GM12878 (cell line): ENCODE results near the gene HECTD2. TPM values are rescaled to one million over a fixed set of nuclear protein-coding genes. Genes with fewer than 3 reads are reported as not detected.
A peak's percentile ranks its signal among the peaks of the same experiment; 100 is the strongest.

Source experiments
- ATAC-seq: fragments of 200-7000 bp; cut with Tn5 transposase; 3 replicates; pipeline ENCODE4 v1.9.1; 2020; ENCODE audit warnings: mild to moderate bottlenecking, moderate library complexity
- BruUV-seq: library from RNA; stranded (reverse); fragments of 400-500 nt; replicated peaks from 2 replicates; lab custom pipeline; 2021; lab: Mats Ljungman, UMichigan
- CTCF ChIA-PET: fragments of 300-600 bp; sonication (Branson Sonifier 250); formaldehyde crosslinking; extraction: SDS; loops from one replicate; lab custom pipeline; 2021; ENCODE audit warnings: inconsistent platforms; lab: Yijun Ruan, JAX
- POLR2A ChIA-PET: fragments of 350-600 bp; formaldehyde crosslinking; extraction: SDS; loops from one replicate; lab custom pipeline; 2021; ENCODE audit warnings: inconsistent platforms; lab: Charles Lee
- RAD21 ChIA-PET: fragments of 300-600 bp; sonication (Branson Sonifier 250); formaldehyde crosslinking; loops from one replicate; lab custom pipeline; 2023; ENCODE audit warnings: antibody characterized with exemption; ENCODE audit not compliant: unreplicated experiment; lab: Charles Lee
- SMC1A ChIA-PET: fragments of 300-600 bp; sonication (Branson Sonifier 250); formaldehyde crosslinking; loops from one replicate; lab custom pipeline; 2023; ENCODE audit not compliant: unreplicated experiment, uncharacterized antibody; lab: Charles Lee
- DNase-seq: peaks from one replicate; pipeline ENCODE4 v3.0.0-alpha.2; 2011; ENCODE audit warnings: low read depth, low spot score
- FAIRE-seq: peaks from 3 replicates; lab custom pipeline; 2011; peaks lifted over from hg19 to GRCh38; lab: Jason Lieb, UNC
- H2AFZ ChIP-seq: 2 replicates; pipeline ENCODE4 v1.6.0; 2011; ENCODE audit warnings: low read depth, low read length, control low read depth; ENCODE audit not compliant: control insufficient read depth
- H3K27ac ChIP-seq: 2 replicates; pipeline ENCODE4 v1.5.1; 2011; ENCODE audit warnings: control low read depth; ENCODE audit not compliant: control insufficient read depth, insufficient read depth
- H3K27me3 ChIP-seq, 2 experiments: replicated peaks in 1 of 2; 2 replicates each; pipeline versions ENCODE4 v1.6.0 to v1.6.1; 2011; ENCODE audit warnings: low read length in 1 of 2; ENCODE audit not compliant: control insufficient read depth in 2 of 2, insufficient read depth in 2 of 2
- H3K36me3 ChIP-seq, 2 experiments: 2 replicates each; pipeline ENCODE4 v1.5.1; 2011; ENCODE audit warnings: low read length in 1 of 2; ENCODE audit not compliant: control insufficient read depth in 2 of 2, insufficient read depth in 2 of 2
- H3K4me1 ChIP-seq: 2 replicates; pipeline ENCODE4 v1.6.1; 2011; ENCODE audit warnings: mild to moderate bottlenecking, low read length, moderate library complexity, mixed read lengths; ENCODE audit not compliant: control insufficient read depth, insufficient read depth
- H3K4me2 ChIP-seq: 2 replicates; pipeline ENCODE4 v1.6.0; 2011; ENCODE audit warnings: control low read depth; ENCODE audit not compliant: control insufficient read depth, insufficient read depth
- H3K4me3 ChIP-seq: fragments of 200-600 bp; sonication (generic); 2 replicates; pipeline ENCODE4 v1.5.1; 2016
- H3K79me2 ChIP-seq: 2 replicates; pipeline ENCODE4 v1.6.0; 2011; ENCODE audit warnings: low read length; ENCODE audit not compliant: control insufficient read depth, insufficient read depth
- H3K9ac ChIP-seq: 2 replicates; pipeline ENCODE4 v1.8.0; 2011; ENCODE audit warnings: low read length, control low read depth, mixed read lengths; ENCODE audit not compliant: control insufficient read depth, insufficient read depth
- H3K9me3 ChIP-seq: replicated peaks from 3 replicates; pipeline ENCODE4 v1.5.1; 2011; ENCODE audit warnings: mild to moderate bottlenecking, low read length; ENCODE audit not compliant: control insufficient read depth, insufficient read depth
- H4K20me1 ChIP-seq: 2 replicates; pipeline ENCODE4 v1.6.0; 2011; ENCODE audit not compliant: control insufficient read depth, insufficient read depth
- EP300 ChIP-seq, 2 experiments: fragments of 150-350 bp in 1 of 2; IDR thresholded peaks; 2 replicates each; pipeline ENCODE4 v1.6.1; 2011 to 2012; ENCODE audit warnings: low read depth in 2 of 2, low read length in 2 of 2, borderline replicate concordance in 1 of 2, improper control_type of control experiment in 1 of 2, inconsistent platforms in 1 of 2; ENCODE audit not compliant: control insufficient read depth in 1 of 2
- RBBP5 ChIP-seq: fragments of 200-600 bp; sonication (generic); conservative IDR thresholded peaks from 2 replicates; pipeline ENCODE4 v1.6.1; 2016
- SMARCA5 ChIP-seq: fragments of 450-650 bp; IDR thresholded peaks from 2 replicates; pipeline ENCODE4 v1.6.1; 2017; ENCODE audit warnings: mild to moderate bottlenecking
- SPI1 ChIP-seq: IDR thresholded peaks from 2 replicates; pipeline ENCODE4 v1.6.1; 2011; ENCODE audit warnings: low read depth, mild to moderate bottlenecking, low read length, moderate library complexity, borderline replicate concordance; ENCODE audit not compliant: insufficient read depth
- WGBS: methylation state at CpG from one replicate; pipeline ENCODE4 v1.1.6; 2016; ENCODE audit warnings: low lambda C conversion rate; ENCODE audit not compliant: insufficient replicate concordance, insufficient coverage; ENCODE audit errors: missing lambda C conversion rate; 5-methylcytosine and 5-hydroxymethylcytosine counted together
- in situ Hi-C: fragments of 300-500 bp; cut with MboI; formaldehyde crosslinking; loops from 9 replicates; pipeline ENCODE4 v1.14.3; 2018; ENCODE audit warnings: mixed read lengths
- intact Hi-C: fragments of 100-400 bp; cut with micrococcal nuclease; formaldehyde crosslinking; loops from one replicate; pipeline ENCODE4 v1.14.2; 2022; ENCODE audit not compliant: unreplicated experiment
- polyA plus RNA-seq, 11 experiments: library from polyadenylated mRNA; depleted of rRNA in 4 of 11; unstranded in 6 of 11; stranded (reverse) in 5 of 11; fragments of >200 nt; fragmentation: Nextera tagmentation in 4 of 11; fragmentation: Illumina TruSeq in 1 of 11; extraction: Ambion mirVana in 4 of 11; extraction: Trizol in 1 of 11; gene quantifications; 1 replicate in 1 of 11; 2 replicates in 10 of 11; pipeline versions ENCODE4 v1.2.1 to v1.2.3, GENCODE V29; 2011 to 2016; ENCODE audit warnings: inconsistent platforms in 2 of 11, missing spikeins in 2 of 11, low read depth in 1 of 11
- total RNA-seq, 4 experiments: library from RNA; depleted of rRNA in 3 of 4; stranded (reverse); fragments of >200 nt in 3 of 4; fragmentation: Illumina TruSeq in 1 of 4; extraction: Trizol in 1 of 4; gene quantifications; 2 replicates each; pipeline versions ENCODE4 v1.2.1 to v1.2.3, GENCODE V29; 2013 to 2021
- TF ChIP-seq, protein P1 (sequence below): IDR thresholded peaks from 2 replicates; pipeline ENCODE4 v1.6.1; 2012; ENCODE audit warnings: low read depth, low read length, improper control_type of control experiment
- TF ChIP-seq, protein P2 (sequence below): IDR thresholded peaks from 2 replicates; pipeline ENCODE4 v1.6.1; 2011; ENCODE audit warnings: borderline replicate concordance, low read depth, mild to moderate bottlenecking, moderate library complexity, mixed read lengths, low read length; ENCODE audit not compliant: insufficient read depth; ENCODE audit errors: extremely low read length
- TF ChIP-seq, protein P3 (sequence below): fragments of 450-650 bp; IDR thresholded peaks from 2 replicates; pipeline ENCODE4 v1.6.1; 2016; ENCODE audit warnings: mild to moderate bottlenecking, moderate library complexity, borderline replicate concordance

Gene HECTD2
- total and polyA plus RNA-seq, 10 of the 15 experiments (the other 5 are each of a cell fraction or from before 2014, with no cell fraction given): 0.87 to 3.0 (median 1.7) TPM

DNA sequence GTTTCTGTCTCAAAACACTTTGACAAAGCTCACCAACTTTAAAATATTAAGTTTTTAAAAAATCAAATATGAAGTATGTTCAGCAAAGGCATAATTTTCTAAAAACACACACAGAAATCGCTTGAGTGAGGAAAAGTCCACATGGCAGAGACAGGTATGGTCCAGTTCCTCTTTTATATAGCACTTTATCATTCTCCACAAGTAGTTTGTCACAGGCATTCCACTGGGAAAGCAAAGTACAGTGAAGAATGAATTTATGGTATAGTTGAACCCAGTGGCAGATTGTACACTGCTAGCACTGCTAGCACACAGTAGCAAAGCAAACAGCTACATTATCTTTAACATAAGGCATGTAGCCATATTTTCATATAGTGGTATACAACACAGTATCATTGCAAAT lies 102.3 kb downstream of the HECTD2 start:
- no peak overlapping the region for H2AFZ ChIP-seq
- intact Hi-C loops: no loop called here
- TF ChIP-seq SPI1 (peak; percentile 65; the same call in 1 of the 2 replicates), EP300 (IDR thresholded peaks at IDR 0.05; ENCODE audit: borderline replicate concordance in 1 of 2, control insufficient read depth in 1 of 2, low read depth in 2 of 2, low read length in 2 of 2) (no peak)
- TF ChIP-seq, all 136 proteins: peak for 1
- FAIRE-seq (peak; percentile 18), ATAC-seq (no peak), DNase-seq (no peak)
- no peaks in the 10 kb centered on the region for H3K27me3 ChIP-seq
- ChIA-PET POLR2A (no interaction called here), SMC1A (no interaction called here), CTCF (no interaction called here), RAD21 (no interaction called here)
- no peaks in the 10 kb centered on the region for H3K36me3 ChIP-seq
- H3K4me3 ChIP-seq: no peak overlapping the region
- H4K20me1 ChIP-seq: no peaks in the 10 kb centered on the region
- in situ Hi-C loops: no loop called here
- WGBS: 27% methylated on average over 1 of the region's 1 CpG
- H3K27ac ChIP-seq: no peak overlapping the region
- H3K9me3 ChIP-seq: no peaks in the 10 kb centered on the region
- peaks cover 6% of the 10 kb centered on the region for H3K4me1 ChIP-seq
- no TSS peak for BruUV-seq
- no peak overlapping the region for H3K4me2 ChIP-seq
- no peak overlapping the region for H3K9ac ChIP-seq
- no peaks in the 10 kb centered on the region for H3K79me2 ChIP-seq

DNA sequence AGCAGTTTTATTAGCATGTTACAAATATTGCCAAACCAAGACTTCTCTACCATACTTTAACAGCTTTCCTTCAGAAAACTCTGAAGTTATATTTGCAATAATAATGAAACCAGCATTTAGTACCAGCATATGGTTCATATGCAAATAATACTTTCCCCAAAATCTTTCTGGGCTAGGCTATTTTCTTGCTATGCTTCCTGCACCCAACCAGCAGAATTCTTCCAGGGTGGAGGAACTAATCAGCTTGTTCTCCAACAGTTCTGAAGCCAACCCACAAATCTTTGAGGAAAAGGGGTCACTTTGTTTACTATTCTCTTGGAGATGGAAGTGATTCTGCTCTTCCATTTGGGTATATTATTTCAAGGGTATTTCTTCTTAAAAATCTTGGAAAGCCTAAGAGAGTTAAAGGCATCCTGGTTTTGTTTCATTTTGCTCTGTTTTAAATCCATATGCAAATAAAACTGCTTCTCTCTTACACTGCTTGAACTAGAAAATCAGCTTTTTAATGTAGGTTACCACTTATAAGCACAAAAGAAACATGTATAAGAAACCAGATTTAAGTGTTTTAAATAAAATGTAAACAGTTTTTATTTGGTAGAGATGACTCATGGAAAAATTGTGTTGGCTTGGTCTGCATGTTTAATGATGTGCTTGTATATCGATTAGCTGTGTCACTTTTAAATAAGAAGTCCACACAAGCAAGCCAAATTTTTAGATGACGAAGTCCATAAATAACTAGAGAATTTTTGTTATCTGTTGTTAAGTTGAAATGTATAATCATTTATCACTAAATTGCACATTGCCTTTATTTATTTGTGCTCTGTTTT lies 103.7 kb downstream of the HECTD2 start:
- H3K9ac ChIP-seq: no peak overlapping the region
- H3K27me3 ChIP-seq: no peaks in the 10 kb centered on the region
- in situ Hi-C loops (no loop called here), intact Hi-C loops (no loop called here)
- no peak for FAIRE-seq
- no peak overlapping the region for H2AFZ ChIP-seq
- RAD21 ChIA-PET: no interaction called here
- WGBS: 94% methylated on average over 2 of the region's 2 CpGs
- H4K20me1 ChIP-seq: no peaks in the 10 kb centered on the region
- CTCF ChIA-PET: interaction anchor here (0.6 to 1.0 kb wide), 2 partner anchors 13 to 764 kb away, joined by 3 read pairs; no protein-coding TSS in a partner anchor
- SMC1A ChIA-PET: interaction anchor here (0.8 to 1.1 kb wide), 3 partner anchors 10 to 118 kb away, joined by 3 to 5 read pairs (median 3); no protein-coding TSS in a partner anchor
- no peak overlapping the region for H3K4me3 ChIP-seq
- POLR2A ChIA-PET: no interaction called here
- no peaks in the 10 kb centered on the region for H3K36me3 ChIP-seq
- DNase-seq: no peak
- no peak overlapping the region for H3K27ac ChIP-seq
- no peaks in the 10 kb centered on the region for H3K79me2 ChIP-seq
- H3K4me2 ChIP-seq: no peak overlapping the region
- H3K9me3 ChIP-seq: no peaks in the 10 kb centered on the region
- ATAC-seq: no peak
- H3K4me1 ChIP-seq: peaks cover 6% of the 10 kb centered on the region
- no TSS peak for BruUV-seq
- TF ChIP-seq SMARCA5 (no peak), RBBP5 (no peak)
- TF ChIP-seq, protein P1, sequence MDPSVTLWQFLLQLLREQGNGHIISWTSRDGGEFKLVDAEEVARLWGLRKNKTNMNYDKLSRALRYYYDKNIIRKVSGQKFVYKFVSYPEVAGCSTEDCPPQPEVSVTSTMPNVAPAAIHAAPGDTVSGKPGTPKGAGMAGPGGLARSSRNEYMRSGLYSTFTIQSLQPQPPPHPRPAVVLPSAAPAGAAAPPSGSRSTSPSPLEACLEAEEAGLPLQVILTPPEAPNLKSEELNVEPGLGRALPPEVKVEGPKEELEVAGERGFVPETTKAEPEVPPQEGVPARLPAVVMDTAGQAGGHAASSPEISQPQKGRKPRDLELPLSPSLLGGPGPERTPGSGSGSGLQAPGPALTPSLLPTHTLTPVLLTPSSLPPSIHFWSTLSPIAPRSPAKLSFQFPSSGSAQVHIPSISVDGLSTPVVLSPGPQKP: no peak
- TF ChIP-seq, protein P2, sequence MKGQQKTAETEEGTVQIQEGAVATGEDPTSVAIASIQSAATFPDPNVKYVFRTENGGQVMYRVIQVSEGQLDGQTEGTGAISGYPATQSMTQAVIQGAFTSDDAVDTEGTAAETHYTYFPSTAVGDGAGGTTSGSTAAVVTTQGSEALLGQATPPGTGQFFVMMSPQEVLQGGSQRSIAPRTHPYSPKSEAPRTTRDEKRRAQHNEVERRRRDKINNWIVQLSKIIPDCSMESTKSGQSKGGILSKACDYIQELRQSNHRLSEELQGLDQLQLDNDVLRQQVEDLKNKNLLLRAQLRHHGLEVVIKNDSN: no peak
- TF ChIP-seq, protein P3, sequence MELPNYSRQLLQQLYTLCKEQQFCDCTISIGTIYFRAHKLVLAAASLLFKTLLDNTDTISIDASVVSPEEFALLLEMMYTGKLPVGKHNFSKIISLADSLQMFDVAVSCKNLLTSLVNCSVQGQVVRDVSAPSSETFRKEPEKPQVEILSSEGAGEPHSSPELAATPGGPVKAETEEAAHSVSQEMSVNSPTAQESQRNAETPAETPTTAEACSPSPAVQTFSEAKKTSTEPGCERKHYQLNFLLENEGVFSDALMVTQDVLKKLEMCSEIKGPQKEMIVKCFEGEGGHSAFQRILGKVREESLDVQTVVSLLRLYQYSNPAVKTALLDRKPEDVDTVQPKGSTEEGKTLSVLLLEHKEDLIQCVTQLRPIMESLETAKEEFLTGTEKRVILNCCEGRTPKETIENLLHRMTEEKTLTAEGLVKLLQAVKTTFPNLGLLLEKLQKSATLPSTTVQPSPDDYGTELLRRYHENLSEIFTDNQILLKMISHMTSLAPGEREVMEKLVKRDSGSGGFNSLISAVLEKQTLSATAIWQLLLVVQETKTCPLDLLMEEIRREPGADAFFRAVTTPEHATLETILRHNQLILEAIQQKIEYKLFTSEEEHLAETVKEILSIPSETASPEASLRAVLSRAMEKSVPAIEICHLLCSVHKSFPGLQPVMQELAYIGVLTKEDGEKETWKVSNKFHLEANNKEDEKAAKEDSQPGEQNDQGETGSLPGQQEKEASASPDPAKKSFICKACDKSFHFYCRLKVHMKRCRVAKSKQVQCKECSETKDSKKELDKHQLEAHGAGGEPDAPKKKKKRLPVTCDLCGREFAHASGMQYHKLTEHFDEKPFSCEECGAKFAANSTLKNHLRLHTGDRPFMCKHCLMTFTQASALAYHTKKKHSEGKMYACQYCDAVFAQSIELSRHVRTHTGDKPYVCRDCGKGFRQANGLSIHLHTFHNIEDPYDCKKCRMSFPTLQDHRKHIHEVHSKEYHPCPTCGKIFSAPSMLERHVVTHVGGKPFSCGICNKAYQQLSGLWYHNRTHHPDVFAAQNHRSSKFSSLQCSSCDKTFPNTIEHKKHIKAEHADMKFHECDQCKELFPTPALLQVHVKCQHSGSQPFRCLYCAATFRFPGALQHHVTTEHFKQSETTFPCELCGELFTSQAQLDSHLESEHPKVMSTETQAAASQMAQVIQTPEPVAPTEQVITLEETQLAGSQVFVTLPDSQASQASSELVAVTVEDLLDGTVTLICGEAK: no peak
